Measurements from ENCODE around the gene RGS12. TPM values are rescaled to one million over a fixed set of nuclear protein-coding genes. Genes with fewer than 3 reads are reported as not detected.
A peak's percentile ranks its signal among the peaks of the same experiment; 100 is the strongest.

Gene RGS12, protein sequence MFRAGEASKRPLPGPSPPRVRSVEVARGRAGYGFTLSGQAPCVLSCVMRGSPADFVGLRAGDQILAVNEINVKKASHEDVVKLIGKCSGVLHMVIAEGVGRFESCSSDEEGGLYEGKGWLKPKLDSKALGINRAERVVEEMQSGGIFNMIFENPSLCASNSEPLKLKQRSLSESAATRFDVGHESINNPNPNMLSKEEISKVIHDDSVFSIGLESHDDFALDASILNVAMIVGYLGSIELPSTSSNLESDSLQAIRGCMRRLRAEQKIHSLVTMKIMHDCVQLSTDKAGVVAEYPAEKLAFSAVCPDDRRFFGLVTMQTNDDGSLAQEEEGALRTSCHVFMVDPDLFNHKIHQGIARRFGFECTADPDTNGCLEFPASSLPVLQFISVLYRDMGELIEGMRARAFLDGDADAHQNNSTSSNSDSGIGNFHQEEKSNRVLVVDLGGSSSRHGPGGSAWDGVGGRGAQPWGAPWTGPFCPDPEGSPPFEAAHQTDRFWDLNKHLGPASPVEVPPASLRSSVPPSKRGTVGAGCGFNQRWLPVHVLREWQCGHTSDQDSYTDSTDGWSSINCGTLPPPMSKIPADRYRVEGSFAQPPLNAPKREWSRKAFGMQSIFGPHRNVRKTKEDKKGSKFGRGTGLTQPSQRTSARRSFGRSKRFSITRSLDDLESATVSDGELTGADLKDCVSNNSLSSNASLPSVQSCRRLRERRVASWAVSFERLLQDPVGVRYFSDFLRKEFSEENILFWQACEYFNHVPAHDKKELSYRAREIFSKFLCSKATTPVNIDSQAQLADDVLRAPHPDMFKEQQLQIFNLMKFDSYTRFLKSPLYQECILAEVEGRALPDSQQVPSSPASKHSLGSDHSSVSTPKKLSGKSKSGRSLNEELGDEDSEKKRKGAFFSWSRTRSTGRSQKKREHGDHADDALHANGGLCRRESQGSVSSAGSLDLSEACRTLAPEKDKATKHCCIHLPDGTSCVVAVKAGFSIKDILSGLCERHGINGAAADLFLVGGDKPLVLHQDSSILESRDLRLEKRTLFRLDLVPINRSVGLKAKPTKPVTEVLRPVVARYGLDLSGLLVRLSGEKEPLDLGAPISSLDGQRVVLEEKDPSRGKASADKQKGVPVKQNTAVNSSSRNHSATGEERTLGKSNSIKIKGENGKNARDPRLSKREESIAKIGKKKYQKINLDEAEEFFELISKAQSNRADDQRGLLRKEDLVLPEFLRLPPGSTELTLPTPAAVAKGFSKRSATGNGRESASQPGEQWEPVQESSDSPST (N-terminal part only)
- 48.7 TPM for polyA plus RNA-seq (ENCODE audit: insufficient read length)

DNA sequence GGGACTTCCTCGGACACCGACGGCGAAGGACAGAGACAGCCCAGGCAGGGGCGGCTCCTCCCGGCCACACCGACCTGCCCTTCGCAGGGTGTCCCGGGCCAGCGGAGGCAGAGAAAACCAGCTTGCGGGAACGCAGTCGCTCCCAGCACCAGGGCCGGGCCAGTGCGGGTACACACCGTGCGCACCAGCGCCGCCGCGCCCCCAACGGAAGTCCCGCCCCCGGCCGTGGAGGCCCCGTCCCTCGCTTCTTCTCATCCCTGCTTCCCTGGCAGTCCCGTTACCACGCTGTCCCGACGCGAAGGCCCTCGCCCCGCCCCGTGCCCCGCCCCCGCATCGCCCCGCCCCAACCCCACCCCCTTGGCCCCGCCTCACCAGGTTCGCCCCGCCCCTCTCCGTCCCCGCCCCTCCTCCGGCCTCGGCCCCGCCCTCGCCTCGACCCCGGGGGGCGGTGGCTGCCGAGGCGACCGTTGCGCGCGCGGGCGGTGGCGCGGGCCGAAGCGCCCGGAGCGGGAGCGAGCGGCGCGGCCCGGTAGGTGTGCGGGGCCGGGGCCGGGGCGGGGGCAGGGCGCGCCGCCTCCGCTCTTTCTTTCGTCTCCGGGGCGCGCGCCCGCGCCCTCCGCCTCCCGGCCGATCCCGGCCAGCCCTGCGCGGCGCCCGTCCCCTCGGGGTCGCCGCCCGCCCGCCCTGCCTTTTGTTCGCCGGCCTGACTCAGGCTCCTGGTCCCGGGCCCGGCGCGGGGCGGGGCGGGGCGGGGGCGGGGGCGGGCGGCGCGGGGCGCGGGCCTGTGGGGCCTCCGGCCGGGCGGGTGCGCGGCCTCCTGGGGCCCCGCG, at the start of gene RGS12:
Gene RGS12 (plus strand): TSS at position 451 of the 830 bp plus-strand sequence. CDS start 23,150 bp downstream, outside the sequence.
- DNase-seq: peak; percentile 93

DNA sequence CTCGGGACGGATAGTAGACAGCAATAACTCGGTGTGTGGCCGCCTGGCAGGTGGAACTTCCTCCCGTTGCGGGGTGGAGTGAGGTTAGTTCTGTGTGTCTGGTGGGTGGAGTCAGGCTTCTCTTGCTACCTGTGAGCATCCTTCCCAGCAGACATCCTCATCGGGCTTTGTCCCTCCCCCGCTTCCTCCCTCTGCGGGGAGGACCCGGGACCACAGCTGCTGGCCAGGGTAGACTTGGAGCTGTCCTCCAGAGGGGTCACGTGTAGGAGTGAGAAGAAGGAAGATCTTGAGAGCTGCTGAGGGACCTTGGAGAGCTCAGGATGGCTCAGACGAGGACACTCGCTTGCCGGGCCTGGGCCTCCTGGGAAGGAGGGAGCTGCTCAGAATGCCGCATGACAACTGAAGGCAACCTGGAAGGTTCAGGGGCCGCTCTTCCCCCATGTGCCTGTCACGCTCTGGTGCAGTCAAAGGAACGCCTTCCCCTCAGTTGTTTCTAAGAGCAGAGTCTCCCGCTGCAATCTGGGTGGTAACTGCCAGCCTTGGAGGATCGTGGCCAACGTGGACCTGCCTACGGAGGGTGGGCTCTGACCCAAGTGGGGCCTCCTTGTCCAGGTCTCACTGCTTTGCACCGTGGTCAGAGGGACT, 49.6 kb upstream of the RGS12 start:
- DNase-seq: no peak

DNA sequence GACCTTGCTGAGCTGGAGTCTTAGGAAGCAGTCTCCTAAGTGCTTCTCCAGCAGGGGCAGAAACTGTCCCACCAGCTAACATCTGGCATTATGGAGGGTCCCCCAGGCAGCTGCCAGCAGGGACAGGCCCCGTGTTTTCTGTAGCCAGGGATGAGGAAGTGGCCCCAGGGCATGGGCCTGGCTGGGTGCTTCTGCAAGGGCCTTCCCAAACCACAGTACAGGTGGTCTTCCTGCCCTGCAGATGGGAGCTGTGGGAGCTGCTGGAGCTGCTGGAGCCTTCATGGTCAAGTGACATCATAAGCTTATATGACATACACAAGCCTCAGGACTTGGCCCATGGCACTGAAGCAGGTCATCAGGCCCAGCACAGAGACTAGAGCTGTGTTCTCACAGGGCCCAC, 48.8 kb upstream of the RGS12 start:
- no peak for DNase-seq

DNA sequence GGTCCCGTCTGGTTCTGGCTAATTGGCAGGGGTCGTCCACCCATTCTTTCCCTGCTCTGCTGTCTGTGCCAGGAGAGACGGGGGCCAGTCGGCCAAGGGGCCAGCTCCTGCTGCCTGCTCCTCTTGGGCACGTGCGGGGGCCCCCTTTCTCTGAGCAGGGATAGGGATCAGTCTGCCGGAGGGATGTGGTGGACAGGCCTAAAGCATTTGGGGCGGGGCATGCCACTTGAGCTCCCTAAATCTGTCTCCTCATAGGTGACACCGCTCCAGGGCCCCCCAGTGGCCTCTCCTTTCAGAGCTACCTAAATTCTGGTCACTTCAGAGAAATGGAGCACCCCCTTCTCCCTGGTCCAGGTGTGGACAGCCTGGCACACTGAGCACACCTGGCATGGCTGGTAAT, 48.1 kb upstream of the RGS12 start:
- no peak for DNase-seq

DNA sequence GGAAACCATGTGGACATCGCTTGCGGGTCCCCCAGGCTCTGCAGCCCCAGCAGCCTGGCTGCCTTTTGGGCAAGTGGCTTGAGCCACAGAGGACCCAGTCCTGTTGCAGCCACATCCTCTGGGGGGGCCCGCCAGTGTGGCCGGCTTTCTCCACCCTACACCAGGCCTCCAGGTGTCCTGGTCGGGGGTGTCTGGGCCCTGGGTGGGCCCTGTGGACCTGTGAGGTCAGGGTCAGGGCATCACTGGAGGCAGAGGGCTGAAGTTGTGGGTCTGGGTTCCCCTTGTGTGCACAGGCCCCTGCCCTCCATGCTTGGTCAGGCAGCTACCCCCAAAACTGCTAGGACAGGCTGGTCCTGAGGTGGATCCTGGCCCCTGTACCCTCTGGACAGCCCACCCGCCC, 47.1 kb upstream of the RGS12 start:
- DNase-seq: no peak

DNA sequence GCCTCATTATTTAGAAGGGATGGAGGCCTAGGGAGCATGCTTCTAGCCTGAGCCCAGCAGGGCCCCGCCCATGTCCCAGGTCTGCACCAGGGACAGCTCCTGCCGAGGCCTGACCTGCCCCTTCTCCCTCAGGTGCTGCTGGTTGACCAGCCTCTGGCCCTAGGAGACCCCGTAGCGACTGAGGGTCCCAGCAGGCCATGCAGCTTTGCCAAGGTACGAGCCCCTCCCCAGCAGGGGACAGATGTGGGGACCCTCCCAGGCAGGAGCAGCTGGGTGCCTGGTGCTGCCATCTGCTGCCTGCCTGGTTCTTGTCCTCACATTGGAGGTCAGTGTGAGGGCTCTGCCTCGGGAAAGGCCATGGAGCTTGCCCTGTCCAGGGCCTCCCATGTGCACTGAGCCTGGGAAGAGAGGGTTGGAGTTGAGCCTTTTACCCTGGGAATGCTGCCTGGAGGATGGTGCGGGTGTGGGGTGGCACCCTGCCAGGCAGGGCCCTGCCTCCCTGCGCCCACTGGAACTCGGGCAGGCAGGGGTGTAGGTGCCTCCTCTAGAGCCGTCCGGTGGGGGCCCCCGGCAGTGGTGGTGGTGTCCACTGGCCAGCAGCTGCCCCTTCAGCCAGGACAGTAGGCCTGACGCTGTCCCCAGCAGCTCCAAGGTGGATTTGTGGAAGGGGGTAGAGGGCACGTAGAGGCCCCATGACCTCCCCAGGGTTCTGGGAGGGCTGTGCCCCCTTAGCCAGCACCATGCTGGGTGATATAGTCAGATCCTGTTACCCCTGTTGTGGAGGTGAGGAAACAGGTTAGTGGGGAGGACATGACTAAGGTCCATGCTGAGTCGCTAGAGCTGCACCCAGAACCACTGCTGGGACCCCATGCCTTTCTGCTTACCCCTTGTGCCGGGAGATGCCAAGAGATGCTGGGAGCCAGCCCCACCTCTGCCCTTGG, 46.1 kb upstream of the RGS12 start:
- no peak for DNase-seq

DNA sequence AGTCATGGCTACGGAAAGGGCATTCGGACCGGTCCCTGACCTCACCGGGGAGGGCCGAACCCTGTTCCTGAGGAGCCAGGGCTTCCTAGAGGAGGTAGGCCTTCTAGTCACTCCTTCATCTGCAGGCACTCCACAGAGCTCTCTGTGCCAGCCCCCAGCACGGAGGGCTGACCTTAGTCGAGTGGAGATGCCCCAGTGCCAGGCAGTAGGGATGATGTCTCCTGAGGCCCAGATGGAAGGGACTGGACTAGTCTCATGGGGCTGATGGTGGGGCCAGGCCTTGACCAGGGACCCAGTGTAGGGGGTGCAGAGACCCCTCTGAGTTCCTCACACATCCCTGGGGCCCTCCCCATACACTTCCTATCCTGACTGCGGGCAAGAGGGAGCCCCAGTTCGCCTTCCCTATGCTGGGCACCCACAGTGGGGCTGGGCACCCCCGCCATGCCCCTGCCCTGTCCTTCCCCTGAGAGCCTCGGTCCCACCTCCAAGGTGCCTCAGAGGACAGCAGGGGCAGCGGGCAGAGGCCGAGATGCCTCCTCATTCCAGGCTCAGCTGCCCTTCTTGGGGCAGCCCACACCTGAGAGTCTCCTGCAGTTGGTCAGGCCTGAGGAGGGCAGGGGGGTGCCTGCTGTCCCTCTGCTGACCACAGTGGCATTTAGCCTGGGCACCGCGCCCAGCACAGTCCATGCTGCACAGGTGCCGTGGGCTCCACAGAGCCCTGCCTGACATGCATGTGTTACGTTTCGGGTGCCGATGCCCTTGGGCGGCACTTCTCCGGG, 45.2 kb upstream of the RGS12 start:
- no peak for DNase-seq

DNA sequence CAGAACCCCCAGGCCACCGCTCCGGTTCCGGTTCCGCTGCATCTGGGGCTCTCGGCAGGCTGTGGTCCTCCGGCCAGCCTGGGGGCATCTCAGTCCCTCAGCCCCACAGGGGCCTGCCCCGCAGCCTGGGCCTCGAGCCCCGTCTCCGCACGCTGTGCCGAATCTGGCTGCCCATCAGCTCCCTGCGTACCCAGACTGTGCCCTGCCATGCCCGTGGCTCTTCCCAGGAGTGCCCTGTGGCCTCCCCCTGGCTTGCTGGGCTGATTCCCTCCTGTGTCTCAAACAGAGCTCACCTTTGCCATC, 44.7 kb upstream of the RGS12 start:
- DNase-seq: no peak

DNA sequence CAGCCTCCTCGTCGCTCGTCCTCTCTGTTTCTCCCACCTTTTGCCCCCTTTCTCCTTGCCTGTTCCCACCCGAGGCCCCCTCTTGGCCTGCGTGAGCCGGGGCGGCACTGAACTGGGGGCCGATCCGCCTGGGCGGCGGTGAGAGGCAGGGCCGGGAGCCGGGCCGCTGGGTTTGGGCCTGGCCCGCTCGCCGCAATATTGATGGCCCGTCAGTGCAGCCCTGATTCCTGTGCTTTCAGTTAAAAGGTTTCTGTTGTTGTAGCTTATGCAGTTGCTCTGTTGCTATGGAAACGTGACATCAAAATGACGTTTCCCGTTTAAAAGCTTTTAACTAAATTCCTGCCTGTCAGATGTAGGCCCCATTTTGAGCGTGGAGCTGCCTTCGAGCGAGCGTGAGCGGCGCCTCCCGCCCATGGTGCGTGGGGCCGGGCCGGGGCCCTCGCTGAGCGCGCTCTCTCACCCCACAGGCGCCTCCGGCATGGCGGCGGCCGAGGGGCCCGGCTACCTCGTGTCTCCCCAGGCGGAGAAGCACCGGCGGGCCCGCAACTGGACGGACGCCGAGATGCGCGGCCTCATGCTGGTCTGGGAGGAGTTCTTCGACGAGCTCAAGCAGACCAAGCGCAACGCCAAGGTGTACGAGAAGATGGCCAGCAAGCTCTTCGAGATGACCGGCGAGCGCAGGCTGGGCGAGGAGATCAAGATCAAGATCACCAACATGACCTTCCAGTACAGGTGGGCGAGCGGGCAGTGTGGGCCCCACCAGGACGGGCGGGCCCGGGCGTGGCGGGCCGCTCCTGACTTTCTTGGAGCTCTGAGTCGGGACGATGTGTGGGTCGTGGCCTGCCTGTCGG, 43.8 kb upstream of the RGS12 start, which contains the start of gene MSANTD1:
Gene MSANTD1 (plus strand): TSS at position 349 of the 851 bp plus-strand sequence. CDS start 64 bp downstream, at position 413.
- peak; percentile 49 for DNase-seq

DNA sequence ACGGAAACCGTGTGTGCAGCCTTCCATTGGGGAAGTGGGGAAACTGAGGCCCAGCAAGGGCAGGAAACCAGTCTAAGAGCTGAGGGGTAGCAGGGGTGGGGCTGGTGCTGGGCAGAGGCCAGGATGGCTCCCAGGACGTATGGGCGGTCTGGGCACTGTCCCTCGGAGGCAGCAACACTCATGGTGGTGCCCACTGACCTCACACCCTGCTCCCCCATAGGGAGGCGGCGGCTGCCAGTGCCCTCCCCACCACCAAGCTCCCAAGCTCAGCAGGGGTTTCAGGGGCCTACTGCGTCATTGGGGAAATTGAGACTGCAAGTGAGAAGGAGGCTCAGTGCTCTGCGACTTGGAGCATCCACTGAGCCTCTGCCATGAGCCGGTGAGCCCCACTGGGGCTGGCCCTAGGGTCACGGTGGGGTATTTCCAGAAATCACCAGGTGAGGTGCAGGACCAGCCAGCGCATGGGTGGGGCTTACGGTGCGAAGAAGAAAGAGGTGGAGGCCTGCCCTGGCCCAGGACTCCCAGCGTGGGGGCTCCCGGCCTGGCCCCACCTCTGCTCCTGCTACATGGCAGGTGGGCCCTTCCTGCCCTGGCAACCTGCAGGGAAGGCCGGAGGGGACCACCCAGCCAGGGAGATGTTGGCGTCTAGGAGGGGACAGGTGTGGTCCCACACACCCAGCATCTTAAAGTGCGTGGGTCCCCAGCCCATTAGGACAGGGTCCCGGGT, 42.9 kb upstream of the RGS12 start:
- no peak for DNase-seq

DNA sequence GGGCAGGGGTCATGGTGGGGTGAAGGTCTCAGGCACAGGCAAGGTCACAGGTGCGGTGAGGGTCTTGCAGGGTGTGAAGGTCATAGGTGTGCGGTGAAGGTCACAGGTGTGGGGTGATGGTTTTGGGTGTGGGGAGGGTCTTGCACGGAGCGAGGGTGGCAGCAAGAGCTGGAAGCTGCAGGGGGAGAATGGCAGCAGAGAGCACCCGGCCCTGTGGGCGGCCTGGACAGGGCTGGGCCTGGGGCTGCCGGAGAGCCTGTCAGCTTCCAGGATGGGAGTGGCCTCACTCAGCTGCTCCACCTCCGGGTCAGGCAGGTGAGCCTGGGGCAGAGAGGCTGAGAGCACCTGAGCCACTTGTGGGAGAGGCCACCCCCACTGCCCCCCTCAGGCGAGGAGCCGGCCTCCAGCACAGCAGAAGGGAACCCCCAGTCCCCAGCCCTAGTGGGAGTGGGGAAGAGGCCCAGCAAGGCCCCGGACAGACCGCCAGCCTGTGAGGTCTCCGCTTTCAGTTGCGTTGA, 42.3 kb upstream of the RGS12 start:
- no peak for DNase-seq

DNA sequence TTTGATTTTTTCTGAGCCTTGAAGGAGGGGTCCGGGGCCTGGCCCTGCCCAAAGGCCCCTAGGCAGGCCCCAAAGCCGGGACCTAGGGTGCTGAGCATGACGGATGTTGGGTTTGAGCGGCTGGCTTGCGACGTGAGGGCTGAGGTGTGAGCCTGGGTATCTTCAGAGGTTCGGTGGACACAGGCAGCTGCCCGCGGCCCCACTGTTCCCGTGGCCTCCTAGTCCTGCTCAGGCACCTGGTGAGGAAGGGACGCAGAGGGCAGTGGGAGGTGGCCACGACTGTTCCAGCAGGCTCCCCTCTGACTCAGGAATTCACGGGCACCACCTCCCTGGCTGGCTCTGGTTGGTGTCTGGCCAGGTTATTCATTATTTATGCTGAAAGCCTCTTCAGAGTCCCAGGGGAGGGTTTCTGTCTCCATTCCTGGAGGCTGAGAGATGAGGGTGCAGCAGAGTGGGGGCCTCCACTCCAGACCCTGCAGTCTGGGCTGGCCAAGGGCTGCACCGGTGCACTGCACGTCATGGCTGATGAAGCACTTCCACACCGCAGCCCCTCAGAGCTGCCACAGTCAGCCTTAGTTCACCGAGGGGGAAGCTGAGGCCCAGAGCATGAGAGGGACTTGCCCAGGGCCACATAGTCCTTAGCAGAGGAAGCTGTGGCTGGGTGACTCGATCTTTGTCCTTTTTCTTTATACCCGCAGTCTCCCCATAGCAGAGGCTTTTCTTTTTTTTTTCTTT, 41.7 kb upstream of the RGS12 start:
- no peak for DNase-seq

DNA sequence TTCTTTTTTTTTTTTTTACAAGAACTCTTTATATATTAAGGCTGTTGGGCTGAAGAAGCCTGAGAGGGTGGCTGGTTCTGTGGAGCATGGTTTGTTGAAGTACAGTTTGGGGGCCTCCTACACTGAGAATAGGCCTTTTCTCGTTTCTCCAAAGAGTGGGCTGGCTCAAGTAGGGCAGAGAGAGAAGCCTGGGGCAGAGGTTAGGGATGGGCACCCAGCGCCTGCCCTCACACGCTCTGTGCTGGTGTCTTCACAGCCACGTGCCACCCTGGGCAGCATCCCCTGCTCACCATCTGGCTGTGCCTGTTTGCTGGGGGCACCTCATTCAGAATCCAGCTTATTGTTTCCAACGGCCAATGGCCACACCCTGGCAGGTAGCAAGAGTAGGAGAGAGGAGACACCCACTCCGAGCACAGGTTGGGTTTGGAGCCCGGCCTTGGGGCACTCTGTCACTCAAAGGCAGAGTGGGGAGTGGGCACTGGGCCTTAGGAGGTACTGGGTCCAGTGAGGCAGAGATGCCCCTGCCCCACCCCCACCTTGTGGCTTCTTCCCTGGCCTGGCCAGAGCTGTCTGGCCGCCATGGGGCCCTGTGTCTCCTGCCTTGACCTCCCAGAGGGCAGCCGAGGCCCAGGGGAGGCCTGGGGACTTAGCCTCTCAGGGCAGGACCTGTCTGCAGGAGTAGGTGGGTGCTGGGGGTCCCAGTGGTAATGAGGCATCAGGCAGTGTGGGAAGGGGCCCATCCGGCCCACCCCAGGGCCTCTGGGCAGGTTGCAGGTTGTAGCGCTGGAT, 40.9 kb upstream of the RGS12 start:
- DNase-seq: no peak

DNA sequence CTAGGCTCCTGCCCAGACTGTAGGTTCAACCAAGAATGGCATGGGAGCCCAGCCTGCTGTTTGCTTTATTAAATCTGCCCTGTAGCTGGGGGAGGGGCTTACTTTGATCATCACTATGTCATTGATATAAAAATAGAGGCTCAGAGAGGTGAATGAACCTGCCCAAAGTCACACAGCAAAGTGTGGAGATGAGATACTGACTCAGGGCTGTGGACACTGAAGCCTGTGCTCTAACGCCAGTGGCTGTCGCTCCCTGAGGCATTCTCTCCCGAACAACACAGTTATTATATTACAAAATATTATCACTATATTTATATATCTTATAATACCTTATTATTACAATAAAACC, 40.4 kb upstream of the RGS12 start:
- no peak for DNase-seq

DNA sequence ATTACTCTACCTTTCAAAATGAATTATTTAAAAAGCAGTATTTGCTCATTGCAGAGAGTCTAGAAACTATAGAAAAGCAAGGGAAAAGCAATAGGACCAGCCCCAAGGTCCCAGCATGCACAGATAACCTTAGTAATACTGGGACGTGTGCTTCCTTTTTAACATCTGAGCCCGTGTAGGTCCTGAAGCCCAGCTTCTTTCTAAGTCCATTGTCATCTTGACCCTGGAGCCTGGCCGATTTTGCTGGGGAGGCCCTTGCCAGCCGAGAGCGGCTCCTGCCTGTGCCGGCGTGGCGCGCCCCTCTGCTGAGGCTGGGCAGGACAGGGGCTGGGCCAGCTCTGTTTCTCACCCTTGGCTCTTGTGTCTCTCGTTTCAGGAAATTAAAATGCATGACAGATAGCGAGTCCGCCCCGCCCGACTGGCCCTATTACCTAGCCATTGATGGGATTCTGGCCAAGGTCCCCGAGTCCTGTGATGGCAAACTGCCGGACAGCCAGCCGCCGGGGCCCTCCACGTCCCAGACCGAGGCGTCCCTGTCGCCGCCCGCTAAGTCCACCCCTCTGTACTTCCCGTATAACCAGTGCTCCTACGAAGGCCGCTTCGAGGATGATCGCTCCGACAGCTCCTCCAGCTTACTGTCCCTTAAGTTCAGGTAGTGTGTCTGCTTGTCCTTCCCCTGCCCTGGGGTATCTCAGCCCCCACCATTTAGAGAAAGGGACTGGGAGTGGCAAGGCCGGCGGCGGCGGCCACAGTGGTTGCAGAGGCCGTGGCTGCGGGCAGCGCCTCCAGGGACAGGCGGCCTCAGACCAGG, 39.8 kb upstream of the RGS12 start:
- no peak for DNase-seq
